ENCODE data around the gene DAAM2.

DAAM2 gene

DNA sequence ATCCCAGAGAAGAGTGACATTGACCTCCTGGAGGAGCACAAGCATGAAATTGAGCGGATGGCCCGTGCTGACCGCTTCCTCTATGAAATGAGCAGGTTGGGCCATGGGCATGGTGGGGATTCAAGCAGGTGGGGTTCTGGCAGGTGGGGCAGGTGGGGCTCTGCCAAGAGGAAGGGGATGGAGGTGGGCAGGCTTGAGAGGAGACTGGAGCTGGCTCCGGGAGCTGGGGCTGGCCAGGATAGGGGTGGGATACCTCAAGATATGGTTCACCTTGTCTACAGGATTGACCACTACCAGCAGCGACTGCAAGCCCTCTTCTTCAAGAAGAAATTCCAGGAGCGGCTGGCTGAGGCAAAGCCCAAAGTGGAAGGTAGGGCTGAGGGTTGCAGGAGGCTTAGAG lies 99.2 kb downstream of the DAAM2 start:
- TF ChIP-seq, protein P1, sequence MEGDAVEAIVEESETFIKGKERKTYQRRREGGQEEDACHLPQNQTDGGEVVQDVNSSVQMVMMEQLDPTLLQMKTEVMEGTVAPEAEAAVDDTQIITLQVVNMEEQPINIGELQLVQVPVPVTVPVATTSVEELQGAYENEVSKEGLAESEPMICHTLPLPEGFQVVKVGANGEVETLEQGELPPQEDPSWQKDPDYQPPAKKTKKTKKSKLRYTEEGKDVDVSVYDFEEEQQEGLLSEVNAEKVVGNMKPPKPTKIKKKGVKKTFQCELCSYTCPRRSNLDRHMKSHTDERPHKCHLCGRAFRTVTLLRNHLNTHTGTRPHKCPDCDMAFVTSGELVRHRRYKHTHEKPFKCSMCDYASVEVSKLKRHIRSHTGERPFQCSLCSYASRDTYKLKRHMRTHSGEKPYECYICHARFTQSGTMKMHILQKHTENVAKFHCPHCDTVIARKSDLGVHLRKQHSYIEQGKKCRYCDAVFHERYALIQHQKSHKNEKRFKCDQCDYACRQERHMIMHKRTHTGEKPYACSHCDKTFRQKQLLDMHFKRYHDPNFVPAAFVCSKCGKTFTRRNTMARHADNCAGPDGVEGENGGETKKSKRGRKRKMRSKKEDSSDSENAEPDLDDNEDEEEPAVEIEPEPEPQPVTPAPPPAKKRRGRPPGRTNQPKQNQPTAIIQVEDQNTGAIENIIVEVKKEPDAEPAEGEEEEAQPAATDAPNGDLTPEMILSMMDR (IDR thresholded peaks at IDR 0.05; ENCODE audit: low read depth, low read length): no peak

DNA sequence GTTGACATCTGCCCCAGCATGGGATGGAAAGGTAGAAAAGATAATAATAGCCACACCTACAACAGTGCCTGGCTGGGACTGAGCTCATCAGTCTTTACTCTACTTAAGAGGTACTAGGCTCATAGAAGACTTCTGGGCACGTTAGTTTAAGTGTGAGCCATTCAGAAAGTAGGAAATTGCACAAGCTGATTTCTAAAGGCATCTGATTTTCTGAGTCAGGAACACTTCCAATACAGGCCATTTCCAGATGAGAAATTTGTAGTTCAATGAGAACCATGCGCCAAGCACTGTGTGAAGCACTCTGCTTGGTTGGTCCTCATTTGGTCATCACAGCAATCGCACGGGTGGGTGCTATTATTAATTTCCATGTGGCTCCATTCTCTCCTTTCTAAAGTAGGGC lies 99.8 kb downstream of the DAAM2 start:
- H3K36me3 ChIP-seq: no peaks in the 10 kb centered on the region
- no peaks in the 10 kb centered on the region for H3K4me1 ChIP-seq
- no peaks in the 10 kb centered on the region for H3K9me3 ChIP-seq
- H3K27me3 ChIP-seq: no peaks in the 10 kb centered on the region; the same call in 1 of the 2 replicates
- DNase-seq: no peak
- TF ChIP-seq, protein P1 (IDR thresholded peaks at IDR 0.05; ENCODE audit: low read depth, low read length): no peak
- no peak overlapping the region for H3K4me3 ChIP-seq (ENCODE audit: low read depth, low read length)

More for the DNA sequence above, 99.2 kb downstream of the DAAM2 start:
- no peaks in the 10 kb centered on the region for H3K4me1 ChIP-seq
- H3K27me3 ChIP-seq: no peaks in the 10 kb centered on the region; the same call in 1 of the 2 replicates
- DNase-seq: no peak
- H3K9me3 ChIP-seq: no peaks in the 10 kb centered on the region
- no peaks in the 10 kb centered on the region for H3K36me3 ChIP-seq
- H3K4me3 ChIP-seq (ENCODE audit: low read depth, low read length): no peak overlapping the region

DNA sequence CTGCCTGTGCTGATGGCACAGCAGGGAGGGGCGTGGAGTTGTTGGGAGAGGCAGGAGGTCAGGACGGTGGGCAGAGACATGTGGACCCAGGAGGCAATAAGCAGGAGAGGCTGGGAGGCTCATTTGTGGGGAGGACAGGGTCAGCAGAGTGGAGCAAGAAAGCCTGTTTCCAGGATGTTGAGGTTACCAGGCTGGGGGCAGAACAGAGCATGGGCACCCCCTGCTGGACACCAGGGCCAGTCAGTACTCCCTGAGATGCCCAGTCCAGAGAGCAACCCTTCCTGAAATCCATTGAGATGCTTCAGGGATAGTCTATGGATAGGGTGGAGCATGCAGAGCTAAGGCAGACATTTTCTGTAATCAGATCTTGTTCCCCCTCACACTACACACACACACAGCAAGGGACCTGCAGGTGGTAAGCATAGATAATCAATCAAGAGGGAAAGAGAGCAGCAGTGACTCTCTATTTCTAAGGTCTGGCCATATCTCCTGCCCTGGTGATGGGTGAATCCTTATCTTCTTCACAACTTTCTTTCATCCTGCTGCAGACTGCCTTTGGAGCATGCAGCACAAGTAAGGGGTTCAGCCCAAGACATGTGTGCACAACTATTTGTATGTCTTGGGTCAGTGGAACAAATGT lies 100.4 kb downstream of the DAAM2 start:
- peak; percentile 44 for DNase-seq
- H3K9me3 ChIP-seq: no peaks in the 10 kb centered on the region
- no peaks in the 10 kb centered on the region for H3K36me3 ChIP-seq
- no peak overlapping the region for H3K4me3 ChIP-seq (ENCODE audit: low read depth, low read length)
- H3K27me3 ChIP-seq: no peaks in the 10 kb centered on the region; the same call in 1 of the 2 replicates
- TF ChIP-seq, protein P1 (IDR thresholded peaks at IDR 0.05; ENCODE audit: low read depth, low read length): peak; percentile 60
- H3K4me1 ChIP-seq: no peaks in the 10 kb centered on the region

DNA sequence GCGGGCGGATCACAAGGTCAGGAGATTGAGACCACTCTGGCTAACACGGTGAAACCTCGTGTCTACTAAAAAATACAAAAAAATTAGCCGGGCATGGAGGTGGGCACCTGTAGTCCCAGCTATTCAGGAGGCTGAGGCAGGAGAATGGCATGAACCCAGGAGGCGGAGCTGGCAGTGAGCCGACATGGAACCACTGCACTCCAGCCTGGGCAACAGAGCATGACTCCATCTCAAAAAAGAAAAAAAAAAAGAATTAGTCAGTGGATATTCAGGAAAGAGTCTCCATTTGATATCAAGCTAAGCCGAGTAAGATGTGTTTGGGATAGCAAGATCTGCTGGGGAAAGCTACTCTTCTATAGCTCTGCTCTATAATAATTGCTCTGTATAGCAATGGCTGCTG lies 101.1 kb downstream of the DAAM2 start:
- no peaks in the 10 kb centered on the region for H3K4me1 ChIP-seq
- H3K27me3 ChIP-seq: no peaks in the 10 kb centered on the region; the same call in 1 of the 2 replicates
- H3K36me3 ChIP-seq: no peaks in the 10 kb centered on the region
- H3K4me3 ChIP-seq (ENCODE audit: low read depth, low read length): no peak overlapping the region
- TF ChIP-seq, protein P1 (IDR thresholded peaks at IDR 0.05; ENCODE audit: low read depth, low read length): no peak
- DNase-seq: no peak
- no peaks in the 10 kb centered on the region for H3K9me3 ChIP-seq

GRCh38 chr6:39896701-39897100 lies 104.5 kb downstream of the DAAM2 start:
- no peaks in the 10 kb centered on the region for H3K27me3 ChIP-seq
- no peak overlapping the region for H3K4me3 ChIP-seq (ENCODE audit: low read depth, low read length)
- no peak for DNase-seq
- TF ChIP-seq, protein P1 (IDR thresholded peaks at IDR 0.05; ENCODE audit: low read depth, low read length): no peak
- H3K4me1 ChIP-seq: no peaks in the 10 kb centered on the region
- no peaks in the 10 kb centered on the region for H3K9me3 ChIP-seq
- no peaks in the 10 kb centered on the region for H3K36me3 ChIP-seq

GRCh38 chr6:39897698-39898097 lies 105.5 kb downstream of the DAAM2 start:
- TF ChIP-seq, protein P1 (IDR thresholded peaks at IDR 0.05; ENCODE audit: low read depth, low read length): no peak
- Histone ChIP-seq H3K27me3 (no peaks in the 10 kb centered on the region), H3K9me3 (no peaks in the 10 kb centered on the region), H3K4me3 (ENCODE audit: low read depth, low read length) (no peak overlapping the region), H3K36me3 (no peaks in the 10 kb centered on the region), H3K4me1 (no peaks in the 10 kb centered on the region)
- DNase-seq: no peak

All from BE2C (cell line).